ENCODE data around the gene KLHL11.
"Not testable (repeated sequence)": the region's sequence is repeated elsewhere in the genome, so short reads cannot be mapped to it uniquely, and the experiment has no call there.

KLHL11 gene

GRCh38 chr17:41836550-41837196 lies 28.6 kb downstream of the KLHL11 start:
- DNase-seq (ENCODE audit: low spot score in 2 of 2): no peak
- H3K4me3 Mint-ChIP-seq: peak overlapping the region; percentile 80
- H3K27ac Mint-ChIP-seq: peak overlapping the region; percentile 41
- H3K4me1 Mint-ChIP-seq: peaks cover 7% of the 10 kb centered on the region
- ATAC-seq (ENCODE audit: low read depth): no peak
- H3K27me3 Mint-ChIP-seq: peaks cover 2% of the 10 kb centered on the region
- H3K9me3 Mint-ChIP-seq: no peaks in the 10 kb centered on the region
- peaks cover 3% of the 10 kb centered on the region for H3K36me3 Mint-ChIP-seq

- DNase-seq (ENCODE audit: low spot score in 2 of 2) (peak; percentile 41 to 62), ATAC-seq (ENCODE audit: low read depth) (peak; percentile 85)
- H3K4me3 Mint-ChIP-seq: peak within 1 kb of the TSS; percentile 85
- H3K27me3 Mint-ChIP-seq: peaks cover 2% of the 10 kb centered on the region
- H3K27ac Mint-ChIP-seq: peak within 1 kb of the TSS; percentile 63
- H3K36me3 Mint-ChIP-seq: peaks cover 6% of the 10 kb centered on the region
- no peaks in the 10 kb centered on the region for H3K9me3 Mint-ChIP-seq
- peaks cover 7% of the 10 kb centered on the region for H3K4me1 Mint-ChIP-seq
These were observed 29.2 kb downstream of the KLHL11 start, which contains the start of gene NT5C3B for GRCh38 chr17:41835800-41836549. Gene NT5C3B, minus strand, starts transcription at chr17:41836232. Its CDS starts 39 bp downstream, at chr17:41836193.

- peaks cover 7% of the 10 kb centered on the region for H3K4me1 Mint-ChIP-seq
- H3K9me3 Mint-ChIP-seq: no peaks in the 10 kb centered on the region
- peak overlapping the region; percentile 85 for H3K4me3 Mint-ChIP-seq
- peak; percentile 37 for ATAC-seq (ENCODE audit: low read depth)
- H3K27ac Mint-ChIP-seq: peak overlapping the region; percentile 63
- peaks cover 2% of the 10 kb centered on the region for H3K27me3 Mint-ChIP-seq
- peaks cover 11% of the 10 kb centered on the region for H3K36me3 Mint-ChIP-seq
- no peak for DNase-seq (ENCODE audit: low spot score in 2 of 2)
These were observed 29.9 kb downstream of the KLHL11 start for GRCh38 chr17:41835214-41835799.

GRCh38 chr17:41829961-41830360 lies 35.3 kb downstream of the KLHL11 start:
- H3K27ac Mint-ChIP-seq; H3K4me3 Mint-ChIP-seq; H3K9me3 Mint-ChIP-seq; H3K4me1 Mint-ChIP-seq; DNase-seq (ENCODE audit: low spot score in 2 of 2); H3K27me3 Mint-ChIP-seq; ATAC-seq (ENCODE audit: low read depth): not testable (repeated sequence)
- peaks cover 23% of the 10 kb centered on the region for H3K36me3 Mint-ChIP-seq

- Mint-ChIP-seq H3K4me1 (no peaks in the 10 kb centered on the region), H3K9me3 (no peaks in the 10 kb centered on the region), H3K27me3 (no peaks in the 10 kb centered on the region), H3K36me3 (peaks cover 11% of the 10 kb centered on the region), H3K27ac (no peak overlapping the region), H3K4me3 (no peak overlapping the region)
- no peak for DNase-seq (ENCODE audit: low spot score in 2 of 2)
- no peak for ATAC-seq (ENCODE audit: low read depth)
These were observed 39.9 kb downstream of the KLHL11 start for GRCh38 chr17:41825175-41825845.

GRCh38 chr17:41824086-41824485 lies 41.1 kb downstream of the KLHL11 start:
- Mint-ChIP-seq H3K36me3 (peaks cover 7% of the 10 kb centered on the region), H3K27ac (no peak overlapping the region), H3K9me3 (no peaks in the 10 kb centered on the region), H3K4me3 (no peak overlapping the region), H3K27me3 (peaks cover 4% of the 10 kb centered on the region), H3K4me1 (no peaks in the 10 kb centered on the region)
- DNase-seq (ENCODE audit: low spot score in 2 of 2): no peak
- no peak for ATAC-seq (ENCODE audit: low read depth)

GRCh38 chr17:41823580-41823979 lies 41.6 kb downstream of the KLHL11 start:
- no peak for DNase-seq (ENCODE audit: low spot score in 2 of 2)
- Mint-ChIP-seq H3K27ac (no peak overlapping the region), H3K9me3 (no peaks in the 10 kb centered on the region), H3K36me3 (peaks cover 3% of the 10 kb centered on the region), H3K4me3 (no peak overlapping the region), H3K27me3 (peaks cover 5% of the 10 kb centered on the region), H3K4me1 (no peaks in the 10 kb centered on the region)
- ATAC-seq (ENCODE audit: low read depth): no peak

- peaks cover 7% of the 10 kb centered on the region for H3K27me3 Mint-ChIP-seq
- no peak overlapping the region for H3K27ac Mint-ChIP-seq
- H3K4me1 Mint-ChIP-seq: peaks cover 2% of the 10 kb centered on the region
- no peak for ATAC-seq (ENCODE audit: low read depth)
- no peak overlapping the region for H3K4me3 Mint-ChIP-seq
- DNase-seq (ENCODE audit: low spot score in 2 of 2): no peak
- peaks cover 3% of the 10 kb centered on the region for H3K36me3 Mint-ChIP-seq
- no peaks in the 10 kb centered on the region for H3K9me3 Mint-ChIP-seq
These were observed 42.1 kb downstream of the KLHL11 start for GRCh38 chr17:41823141-41823524.

- no peak overlapping the region for H3K4me3 Mint-ChIP-seq
- H3K9me3 Mint-ChIP-seq: no peaks in the 10 kb centered on the region
- no peak overlapping the region for H3K27ac Mint-ChIP-seq
- DNase-seq (ENCODE audit: low spot score in 2 of 2) (no peak), ATAC-seq (ENCODE audit: low read depth) (no peak)
- H3K36me3 Mint-ChIP-seq: peaks cover 3% of the 10 kb centered on the region
- peaks cover 4% of the 10 kb centered on the region for H3K4me1 Mint-ChIP-seq
- H3K27me3 Mint-ChIP-seq: peaks cover 11% of the 10 kb centered on the region
These were observed 42.7 kb downstream of the KLHL11 start for GRCh38 chr17:41822216-41823140.

- H3K36me3 Mint-ChIP-seq: peaks cover 3% of the 10 kb centered on the region
- H3K4me3 Mint-ChIP-seq: no peak overlapping the region
- ATAC-seq (ENCODE audit: low read depth) (no peak), DNase-seq (ENCODE audit: low spot score in 2 of 2) (no peak)
- H3K9me3 Mint-ChIP-seq: no peaks in the 10 kb centered on the region
- H3K27me3 Mint-ChIP-seq: peaks cover 11% of the 10 kb centered on the region
- peaks cover 4% of the 10 kb centered on the region for H3K4me1 Mint-ChIP-seq
- H3K27ac Mint-ChIP-seq: no peak overlapping the region
These were observed 43.4 kb downstream of the KLHL11 start for GRCh38 chr17:41821776-41822175.

GRCh38 chr17:41818024-41818423 lies 47.2 kb downstream of the KLHL11 start:
- Mint-ChIP-seq H3K4me1 (peaks cover 4% of the 10 kb centered on the region), H3K27me3 (peaks cover 11% of the 10 kb centered on the region), H3K9me3 (no peaks in the 10 kb centered on the region), H3K36me3 (no peaks in the 10 kb centered on the region), H3K27ac (no peak overlapping the region), H3K4me3 (no peak overlapping the region)
- no peak for DNase-seq (ENCODE audit: low spot score in 2 of 2)
- no peak for ATAC-seq (ENCODE audit: low read depth)

GRCh38 chr17:41816637-41817320 lies 48.4 kb downstream of the KLHL11 start:
- peaks cover 11% of the 10 kb centered on the region for H3K27me3 Mint-ChIP-seq
- no peaks in the 10 kb centered on the region for H3K9me3 Mint-ChIP-seq
- no peaks in the 10 kb centered on the region for H3K36me3 Mint-ChIP-seq
- H3K4me1 Mint-ChIP-seq: peaks cover 9% of the 10 kb centered on the region
- ATAC-seq (ENCODE audit: low read depth) (no peak), DNase-seq (ENCODE audit: low spot score in 2 of 2) (no peak)
- H3K4me3 Mint-ChIP-seq: no peak overlapping the region
- no peak overlapping the region for H3K27ac Mint-ChIP-seq

GRCh38 chr17:41814195-41814594 lies 51.0 kb downstream of the KLHL11 start:
- peaks cover 13% of the 10 kb centered on the region for H3K27me3 Mint-ChIP-seq
- ATAC-seq (ENCODE audit: low read depth): no peak
- no peak overlapping the region for H3K4me3 Mint-ChIP-seq
- no peaks in the 10 kb centered on the region for H3K9me3 Mint-ChIP-seq
- no peaks in the 10 kb centered on the region for H3K36me3 Mint-ChIP-seq
- no peak overlapping the region for H3K27ac Mint-ChIP-seq
- DNase-seq (ENCODE audit: low spot score in 2 of 2): no peak
- H3K4me1 Mint-ChIP-seq: peaks cover 18% of the 10 kb centered on the region

All from memory B cell (primary cell).